GM23248 (cell line): ENCODE data around the gene SEC24C. TPM values are rescaled to one million over a fixed set of nuclear protein-coding genes. Genes with fewer than 3 reads are reported as not detected.

ENCODE experiments used
- DNase-seq: peaks from one replicate; pipeline ENCODE4 v3.0.0-alpha.2; 2015
- H2AFZ ChIP-seq: fragments of 200-600 bp; sonication (generic); 2 replicates; pipeline ENCODE4 v1.6.1; 2016; ENCODE audit warnings: antibody characterized with exemption
- H3F3A ChIP-seq: fragments of 200-600 bp; sonication (generic); 2 replicates; pipeline ENCODE4 v1.6.1; 2016; ENCODE audit warnings: mild to moderate bottlenecking, antibody characterized with exemption, mixed run types; ENCODE audit not compliant: insufficient read depth
- H3K27ac ChIP-seq: fragments of 200-600 bp; sonication (generic); 2 replicates; pipeline ENCODE4 v1.5.1; 2016; ENCODE audit warnings: mild to moderate bottlenecking
- H3K27me3 ChIP-seq: fragments of 200-600 bp; sonication (generic); replicated peaks from 2 replicates; pipeline ENCODE4 v1.6.1; 2016; ENCODE audit warnings: mild to moderate bottlenecking; ENCODE audit not compliant: insufficient read depth
- H3K36me3 ChIP-seq: fragments of 200-600 bp; sonication (generic); 2 replicates; pipeline ENCODE4 v1.6.1; 2016; ENCODE audit warnings: low read depth, mild to moderate bottlenecking
- H3K4me1 ChIP-seq: fragments of 200-600 bp; sonication (generic); 2 replicates; pipeline ENCODE4 v1.6.1; 2016; ENCODE audit warnings: mild to moderate bottlenecking; ENCODE audit not compliant: insufficient read depth
- H3K4me2 ChIP-seq: fragments of 200-600 bp; sonication (generic); one replicate; pipeline ENCODE4 v1.6.1; 2016; ENCODE audit warnings: mild to moderate bottlenecking; ENCODE audit not compliant: unreplicated experiment
- H3K4me3 ChIP-seq: fragments of 200-600 bp; sonication (generic); 2 replicates; pipeline ENCODE4 v1.5.1; 2016; ENCODE audit warnings: mild to moderate bottlenecking
- H3K79me2 ChIP-seq: fragments of 200-600 bp; sonication (generic); 2 replicates; pipeline ENCODE4 v1.6.1; 2016; ENCODE audit warnings: mild to moderate bottlenecking; ENCODE audit not compliant: insufficient read depth
- H3K9ac ChIP-seq: fragments of 200-600 bp; sonication (generic); 2 replicates; pipeline ENCODE4 v1.6.1; 2016; ENCODE audit warnings: mild to moderate bottlenecking
- H3K9me2 ChIP-seq: fragments of 200-600 bp; sonication (generic); 2 replicates; pipeline ENCODE4 v1.6.1; 2016; ENCODE audit warnings: mixed run types, mild to moderate bottlenecking, moderate library complexity; ENCODE audit not compliant: insufficient read depth
- H3K9me3 ChIP-seq: fragments of 200-600 bp; sonication (generic); one replicate; pipeline ENCODE4 v1.6.1; 2017; ENCODE audit warnings: low read depth
- H4K20me1 ChIP-seq: fragments of 200-600 bp; sonication (generic); 2 replicates; pipeline ENCODE4 v1.6.0; 2016; ENCODE audit not compliant: insufficient read depth
- EZH2 ChIP-seq: fragments of 200-600 bp; sonication (generic); IDR thresholded peaks from 2 replicates; pipeline ENCODE4 v1.6.1; 2018; ENCODE audit warnings: antibody characterized with exemption, mild to moderate bottlenecking; ENCODE audit not compliant: insufficient read depth, poor library complexity, severe bottlenecking
- EZH2phosphoT487 ChIP-seq: fragments of 200-600 bp; sonication (generic); IDR thresholded peaks from 2 replicates; pipeline ENCODE4 v1.6.1; 2018; ENCODE audit warnings: antibody characterized with exemption, moderate library complexity, mild to moderate bottlenecking, low read depth; ENCODE audit not compliant: insufficient read depth
- WGBS, 2 experiments: methylation state at CpG; one replicate each; pipeline ENCODE4 v1.1.6; 2015 to 2017; ENCODE audit warnings: low lambda C conversion rate in 2 of 2, low coverage in 1 of 2; ENCODE audit errors: missing lambda C conversion rate in 2 of 2; 5-methylcytosine and 5-hydroxymethylcytosine counted together
- in situ Hi-C: fragments of 300-500 bp; cut with MboI; formaldehyde crosslinking; loops from 2 replicates; pipeline ENCODE4 v1.15.0; 2020
- polyA plus RNA-seq: library from polyadenylated mRNA; unstranded; fragments of >200 nt; fragmentation: Nextera tagmentation; extraction: Ambion mirVana; gene quantifications from 2 replicates; pipeline ENCODE4 v1.2.1, GENCODE V29; 2016
- total RNA-seq: library from RNA; depleted of rRNA; stranded (reverse); fragments of >200 nt; shearing (Covaris generic); gene quantifications from 2 replicates; pipeline ENCODE4 v1.2.3, GENCODE V29; 2014

SEC24C gene
- total and polyA plus RNA-seq, 2 experiments from 2014 or later, result 30.6 to 87.1 TPM

DNA sequence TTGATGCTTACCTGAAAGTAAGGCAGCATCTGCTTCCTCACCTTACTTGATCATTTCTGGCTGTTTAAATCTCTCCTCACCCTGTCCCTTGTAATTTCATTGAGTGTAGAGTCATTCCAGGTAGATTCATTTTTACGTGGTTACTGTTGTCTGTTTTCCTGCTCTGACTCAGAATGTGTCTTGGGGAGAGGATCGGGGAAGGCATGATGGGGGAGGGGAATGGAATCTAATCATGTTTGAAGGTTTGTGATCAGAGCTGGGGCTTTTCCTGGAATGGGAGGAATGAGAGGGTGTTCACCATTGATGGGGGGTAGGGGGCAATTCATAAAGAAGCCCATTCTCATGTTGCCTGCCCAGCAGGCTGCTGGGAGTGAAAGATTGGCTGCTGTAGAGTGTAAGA is 18.7 kb downstream of the SEC24C start:
- peaks cover 79% of the 10 kb centered on the region for H3K36me3 ChIP-seq
- 0 out of 2 replicates have a peak overlapping the region, but pooled peaks have one; percentile 2 for H3K9ac ChIP-seq
- peaks cover 5% of the 10 kb centered on the region; the same call in 1 of the 2 replicates for H4K20me1 ChIP-seq
- H3F3A ChIP-seq, result peaks cover 28% of the 10 kb centered on the region
- H3K9me2 ChIP-seq, result no peaks in the 10 kb centered on the region
- peak; percentile 71 for DNase-seq
- no peaks in the 10 kb centered on the region for H3K9me3 ChIP-seq
- no peak overlapping the region for H3K4me2 ChIP-seq
- 3% methylated on average over 2 of the region's 2 CpGs for WGBS, 2 experiments
- TF ChIP-seq EZH2phosphoT487 (no peak), EZH2 (no peak)
- H3K4me1 ChIP-seq, result peaks cover 17% of the 10 kb centered on the region
- in situ Hi-C loops, result no loop called here
- peak overlapping the region; percentile 41 for H3K27ac ChIP-seq
- H3K4me3 ChIP-seq, result peak overlapping the region; percentile 13; the same call in 1 of the 2 replicates
- H3K79me2 ChIP-seq, result peaks cover 65% of the 10 kb centered on the region
- no peak overlapping the region for H2AFZ ChIP-seq
- H3K27me3 ChIP-seq, result no peaks in the 10 kb centered on the region

DNA sequence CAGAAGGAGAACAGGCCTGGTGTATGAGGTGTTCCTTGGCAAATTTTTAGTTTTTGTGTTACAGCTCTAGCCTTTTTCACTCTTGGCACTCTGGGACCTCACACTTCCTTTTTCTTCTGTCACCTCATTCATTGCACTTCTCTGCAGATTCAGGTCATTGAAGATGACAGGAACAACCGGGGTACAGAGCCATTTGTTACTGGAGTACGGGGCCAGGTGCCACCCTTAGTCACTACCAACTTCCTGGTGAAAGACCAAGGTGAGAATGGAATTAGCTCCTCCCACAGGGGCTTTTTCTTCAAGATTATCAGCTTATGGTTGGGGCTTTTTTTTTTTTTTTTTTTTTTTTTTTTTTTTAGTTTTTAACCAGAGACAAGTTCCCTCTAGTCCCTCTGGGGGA is 19.2 kb downstream of the SEC24C start:
- Histone ChIP-seq H4K20me1 (peaks cover 1% of the 10 kb centered on the region; the same call in 1 of the 2 replicates), H3K79me2 (peaks cover 62% of the 10 kb centered on the region), H3K4me2 (no peak overlapping the region), H3F3A (peaks cover 32% of the 10 kb centered on the region), H3K9me3 (no peaks in the 10 kb centered on the region), H3K36me3 (peaks cover 81% of the 10 kb centered on the region), H3K27me3 (no peaks in the 10 kb centered on the region), H3K9me2 (no peaks in the 10 kb centered on the region), H3K27ac (peak overlapping the region; percentile 41), H2AFZ (no peak overlapping the region), H3K4me3 (no peak overlapping the region), H3K9ac (no peak overlapping the region), H3K4me1 (peaks cover 17% of the 10 kb centered on the region)
- in situ Hi-C loops, result no loop called here
- TF ChIP-seq EZH2phosphoT487, result no peak
- no peak for TF ChIP-seq EZH2
- 56 to 63% methylated on average over 2 of the region's 2 CpGs for WGBS, 2 experiments
- DNase-seq, result peak; percentile 42

DNA sequence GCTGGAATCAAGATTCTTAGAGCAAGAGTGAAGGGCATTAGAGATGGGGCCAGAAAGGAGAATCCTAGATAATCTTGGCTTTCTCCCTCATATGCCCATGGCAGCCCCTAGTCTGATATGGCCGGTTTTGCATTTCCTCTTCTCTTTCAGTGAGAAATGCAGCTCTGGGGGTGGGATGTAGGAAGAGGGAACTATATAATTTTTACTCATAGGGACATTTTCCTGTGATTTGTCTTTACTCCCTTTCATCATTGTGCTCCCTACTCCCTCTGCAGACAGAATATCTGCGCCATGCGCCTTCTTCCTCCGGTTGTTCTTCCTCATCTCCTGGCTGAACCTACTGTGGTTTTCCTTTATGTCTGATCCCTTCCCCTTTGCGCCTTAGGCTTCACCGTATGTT is 20.9 kb downstream of the SEC24C start:
- Histone ChIP-seq H3K9me2 (no peaks in the 10 kb centered on the region), H3K9me3 (no peaks in the 10 kb centered on the region), H3K9ac (no peak overlapping the region), H3F3A (peaks cover 48% of the 10 kb centered on the region), H3K27me3 (no peaks in the 10 kb centered on the region), H3K79me2 (peaks cover 54% of the 10 kb centered on the region), H4K20me1 (no peaks in the 10 kb centered on the region; the same call in 1 of the 2 replicates), H2AFZ (no peak overlapping the region), H3K4me1 (peaks cover 17% of the 10 kb centered on the region), H3K4me3 (no peak overlapping the region), H3K4me2 (no peak overlapping the region), H3K27ac (no peak overlapping the region), H3K36me3 (peaks cover 79% of the 10 kb centered on the region)
- DNase-seq, result no peak
- in situ Hi-C loops, result no loop called here
- 95 to 98% methylated on average over 6 of the region's 6 CpGs for WGBS, 2 experiments
- no peak for TF ChIP-seq EZH2phosphoT487
- no peak for TF ChIP-seq EZH2

DNA sequence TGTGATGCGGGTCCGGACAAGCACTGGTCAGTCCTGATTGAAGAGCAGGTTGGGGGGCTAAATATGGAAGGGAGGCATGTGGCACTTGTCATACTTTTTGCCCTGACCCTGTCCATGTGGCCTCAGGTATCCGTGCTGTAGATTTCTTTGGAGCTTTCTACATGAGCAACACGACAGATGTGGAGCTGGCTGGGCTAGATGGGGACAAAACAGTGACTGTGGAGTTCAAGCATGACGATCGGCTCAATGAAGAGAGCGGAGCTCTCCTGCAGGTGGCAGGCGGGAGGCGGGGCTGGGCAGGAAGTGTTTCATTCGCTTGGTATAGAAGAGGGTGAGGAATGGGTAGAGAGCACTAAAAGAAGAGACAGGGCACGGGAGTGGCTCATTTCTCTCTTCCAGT is 24.7 kb downstream of the SEC24C start:
- in situ Hi-C loops, result no loop called here
- H3K9me2 ChIP-seq, result no peaks in the 10 kb centered on the region
- H3K27ac ChIP-seq, result no peak overlapping the region
- peaks cover 49% of the 10 kb centered on the region for H3F3A ChIP-seq
- no peak overlapping the region for H3K4me3 ChIP-seq
- H3K79me2 ChIP-seq, result peaks cover 36% of the 10 kb centered on the region
- H3K27me3 ChIP-seq, result no peaks in the 10 kb centered on the region
- H3K4me2 ChIP-seq, result no peak overlapping the region
- peaks cover 6% of the 10 kb centered on the region for H3K4me1 ChIP-seq
- H2AFZ ChIP-seq, result no peak overlapping the region
- H4K20me1 ChIP-seq, result no peaks in the 10 kb centered on the region
- no peak for DNase-seq
- H3K9ac ChIP-seq, result no peak overlapping the region
- no peaks in the 10 kb centered on the region for H3K9me3 ChIP-seq
- no peak for TF ChIP-seq EZH2
- no peak for TF ChIP-seq EZH2phosphoT487
- peaks cover 61% of the 10 kb centered on the region for H3K36me3 ChIP-seq
- 76 to 79% methylated on average over 11 of the region's 11 CpGs for WGBS, 2 experiments

DNA sequence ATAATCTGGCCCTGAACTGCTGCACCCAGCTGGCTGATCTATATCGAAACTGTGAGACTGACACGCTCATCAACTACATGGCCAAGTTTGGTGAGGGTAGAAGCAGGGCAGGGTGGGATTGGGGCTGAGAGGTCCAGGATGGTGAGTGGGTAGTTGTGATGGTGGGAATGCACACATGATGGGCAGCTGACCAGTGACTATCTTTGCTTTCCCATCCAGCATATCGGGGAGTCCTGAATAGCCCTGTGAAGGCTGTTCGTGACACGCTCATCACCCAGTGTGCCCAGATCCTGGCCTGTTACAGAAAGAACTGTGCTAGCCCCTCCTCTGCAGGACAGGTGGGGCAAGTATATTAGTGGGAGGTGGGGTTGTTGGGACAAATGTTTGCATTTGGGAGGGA is 25.2 kb downstream of the SEC24C start:
- no peak for TF ChIP-seq EZH2phosphoT487
- no peak for TF ChIP-seq EZH2
- Histone ChIP-seq H3K36me3 (peaks cover 58% of the 10 kb centered on the region), H3K27me3 (no peaks in the 10 kb centered on the region), H3F3A (peaks cover 52% of the 10 kb centered on the region), H3K27ac (no peak overlapping the region), H3K9ac (no peak overlapping the region), H2AFZ (no peak overlapping the region), H3K4me3 (no peak overlapping the region), H3K9me3 (no peaks in the 10 kb centered on the region), H3K4me1 (peaks cover 10% of the 10 kb centered on the region), H3K9me2 (no peaks in the 10 kb centered on the region), H3K4me2 (no peak overlapping the region), H3K79me2 (peaks cover 36% of the 10 kb centered on the region), H4K20me1 (no peaks in the 10 kb centered on the region)
- in situ Hi-C loops, result no loop called here
- DNase-seq, result no peak
- 91% methylated on average over 5 of the region's 5 CpGs for WGBS, 2 experiments
